Activated naive CD4-positive, alpha-beta T cell treated with anti-CD3 and anti-CD28 coated beads, Interleukin-2, amount 10 ng/mL, durations not matched to agents 5 hours and 36 hours (primary cell): ENCODE measurements around the gene LTC4S. TPM values are rescaled to one million over a fixed set of nuclear protein-coding genes. Genes with fewer than 3 reads are reported as not detected.

Source experiments
- microRNA-seq: library from miRNA; unstranded; fragments of <30 nt; microRNA quantifications from one replicate; pipeline ENCODE4 v1.2.0, GENCODE V29; 2022; ENCODE audit warnings: borderline microRNAs expressed, borderline replicate concordance
- total RNA-seq, 2 experiments: library from RNA; stranded (reverse); gene quantifications; one replicate each; pipeline ENCODE4 v1.2.3, GENCODE V29; 2021

The LTC4S gene
- 1 to 10 TPM; 2.4 to 3.9 TPM for total RNA-seq

GRCh38 chr5:179793468-179794139, at the start of gene LTC4S:
LTC4S (plus strand) TSS chr5:179793986; CDS start chr5:179794081, 95 bp downstream.

GRCh38 chr5:179806250-179807048, 12.7 kb downstream of the LTC4S start, which contains the start of gene MGAT4B:
MGAT4B (minus strand) TSS chr5:179806866; CDS start chr5:179806583, 283 bp downstream.

GRCh38 chr5:179820483-179821297, 26.9 kb downstream of the LTC4S start, which contains the start of gene SQSTM1:
SQSTM1 (plus strand) TSS chr5:179820905; CDS start chr5:179820937, 32 bp downstream.

Small RNA genes within 50 kb of the gene (microRNA-seq; reads per million reads assigned to microRNA genes)
- gene MIR1229 = not detected

Other genes starting within 250 kb of the LTC4S start
- gene RUFY1, start 243.4 kb upstream of the LTC4S start, total RNA-seq = 10 to 100 TPM; 42.4 to 46.8 TPM
- 100 to 1,000 TPM; 883 to 954 TPM for gene HNRNPH1, start 170.3 kb upstream of the LTC4S start, total RNA-seq
- under 1 TPM; 0.31 to 0.71 TPM for gene CBY3, start 113.0 kb upstream of the LTC4S start, total RNA-seq
- gene CANX, start 95.0 kb upstream of the LTC4S start, total RNA-seq = 100 to 1,000 TPM; 418 to 432 TPM
- gene MAML1, start 61.2 kb upstream of the LTC4S start, total RNA-seq = 10 to 100 TPM; 29.5 to 31.1 TPM
- gene MGAT4B, start 12.9 kb downstream of the LTC4S start, total RNA-seq = 10 to 100 TPM; 96.8 to 99.3 TPM
- gene SQSTM1, start 26.9 kb downstream of the LTC4S start, total RNA-seq = 100 to 1,000 TPM; 134 to 147 TPM
- 10 to 100 TPM; 21.5 to 22.6 TPM for gene MRNIP, start 64.8 kb downstream of the LTC4S start, total RNA-seq
- gene TBC1D9B, start 113.9 kb downstream of the LTC4S start, total RNA-seq = 10 to 100 TPM; 73.4 to 82.2 TPM